IMR-90 (cell line): Measurements from ENCODE around the gene ABCB9. TPM values are rescaled to one million over a fixed set of nuclear protein-coding genes. Genes with fewer than 3 reads are reported as not detected.

Source experiments
- ATAC-seq: fragments of 200-7000 bp; cut with Tn5 transposase; 2 replicates; pipeline ENCODE4 v1.9.1; 2020; ENCODE audit warnings: low read depth, mild to moderate bottlenecking, moderate library complexity
- Bru-seq: library from RNA; stranded (reverse); fragments of 400-500 nt; gene quantifications from one replicate; lab custom pipeline; 2021; lab: Mats Ljungman, UMichigan
- BruChase-seq, 2 experiments: library from RNA; stranded (reverse); fragments of 400-500 nt; gene quantifications; one replicate each; lab custom pipeline; 2021; lab: Mats Ljungman, UMichigan
- BruUV-seq: library from RNA; stranded (reverse); fragments of 400-500 nt; replicated peaks from 2 replicates; lab custom pipeline; 2021; lab: Mats Ljungman, UMichigan
- CTCF ChIA-PET: fragments of 300-600 bp; formaldehyde crosslinking; extraction: SDS; loops from one replicate; lab custom pipeline; 2021; ENCODE audit warnings: antibody characterized with exemption; lab: Yijun Ruan, JAX
- POLR2A ChIA-PET: fragments of 300-600 bp; sonication (Branson Sonifier 250); formaldehyde crosslinking; loops from one replicate; lab custom pipeline; 2022; ENCODE audit warnings: antibody characterized with exemption; ENCODE audit not compliant: unreplicated experiment; lab: Charles Lee
- DNase-seq: peaks from one replicate; pipeline ENCODE4 v3.0.0; 2013
- H2AFZ ChIP-seq: replicated peaks from 2 replicates; pipeline ENCODE3; 2013; ENCODE audit warnings: low read length, mild to moderate bottlenecking; ENCODE audit not compliant: poor library complexity
- H2AK5ac ChIP-seq: 2 replicates; pipeline ENCODE4 v1.6.1; 2013; ENCODE audit warnings: low read depth, low read length, inconsistent platforms
- H2AK9ac ChIP-seq: replicated peaks from 2 replicates; pipeline ENCODE3; 2013; ENCODE audit warnings: mild to moderate bottlenecking, low read depth, low read length, moderate library complexity; ENCODE audit not compliant: poor library complexity
- H2BK120ac ChIP-seq: 2 replicates; pipeline ENCODE4 v1.6.1; 2013; ENCODE audit warnings: low read depth, low read length, inconsistent platforms
- H2BK15ac ChIP-seq: 3 replicates; pipeline ENCODE4 v1.6.1; 2013; ENCODE audit warnings: low read depth, low read length, inconsistent platforms
- H2BK20ac ChIP-seq: 2 replicates; pipeline ENCODE4 v1.6.1; 2013; ENCODE audit warnings: low read depth, mild to moderate bottlenecking, inconsistent platforms, low read length, moderate library complexity
- H2BK5ac ChIP-seq: 2 replicates; pipeline ENCODE4 v1.6.1; 2013; ENCODE audit warnings: mild to moderate bottlenecking, low read depth, low read length, inconsistent platforms; ENCODE audit not compliant: poor library complexity, severe bottlenecking
- H3K14ac ChIP-seq: replicated peaks from 2 replicates; pipeline ENCODE4 v1.6.1; 2013; ENCODE audit warnings: low read depth, low read length, inconsistent platforms
- H3K18ac ChIP-seq: 2 replicates; pipeline ENCODE4 v1.6.1; 2013; ENCODE audit warnings: low read depth, low read length, control low read depth
- H3K23ac ChIP-seq: 2 replicates; pipeline ENCODE4 v1.6.1; 2013; ENCODE audit warnings: low read depth, low read length, inconsistent platforms
- H3K27ac ChIP-seq: 2 replicates; pipeline ENCODE4 v1.5.1; 2013; ENCODE audit warnings: mild to moderate bottlenecking, control low read depth, low read length; ENCODE audit not compliant: insufficient read depth
- H3K27me3 ChIP-seq: 2 replicates; pipeline ENCODE4 v1.6.1; 2013; ENCODE audit warnings: low read length; ENCODE audit not compliant: control insufficient read depth, insufficient read depth
- H3K36me3 ChIP-seq: 2 replicates; pipeline ENCODE4 v1.6.1; 2013; ENCODE audit warnings: low read length, mixed read lengths; ENCODE audit not compliant: control insufficient read depth, insufficient read depth
- H3K4ac ChIP-seq: 2 replicates; pipeline ENCODE4 v1.6.1; 2013; ENCODE audit warnings: low read depth, low read length, inconsistent platforms
- H3K4me1 ChIP-seq: 2 replicates; pipeline ENCODE4 v1.6.1; 2013; ENCODE audit warnings: low read length, mixed read lengths; ENCODE audit not compliant: control insufficient read depth, insufficient read depth
- H3K4me2 ChIP-seq: 2 replicates; pipeline ENCODE4 v1.6.1; 2013; ENCODE audit warnings: low read depth, mild to moderate bottlenecking, control low read depth, low read length, moderate library complexity
- H3K4me3 ChIP-seq: 2 replicates; pipeline ENCODE4 v1.5.1; 2013; ENCODE audit warnings: low read depth, mild to moderate bottlenecking, control low read depth, low read length, moderate library complexity; ENCODE audit not compliant: insufficient read depth
- H3K56ac ChIP-seq: 2 replicates; pipeline ENCODE4 v1.6.1; 2013; ENCODE audit warnings: low read length, inconsistent platforms; ENCODE audit not compliant: insufficient read depth; ENCODE audit errors: extremely low read depth
- H3K79me1 ChIP-seq, 2 experiments: 2 replicates each; pipeline ENCODE4 v1.6.1; 2013; ENCODE audit warnings: low read length in 2 of 2, inconsistent platforms in 1 of 2, low read depth in 1 of 2
- H3K9ac ChIP-seq: 2 replicates; pipeline ENCODE4 v1.6.1; 2013; ENCODE audit warnings: low read depth, low read length, control low read depth
- H3K9me1 ChIP-seq: 2 replicates; pipeline ENCODE4 v1.6.1; 2013; ENCODE audit warnings: low read length, inconsistent platforms; ENCODE audit not compliant: insufficient read depth
- H3K9me3 ChIP-seq: 2 replicates; pipeline ENCODE4 v1.6.1; 2013; ENCODE audit warnings: low read length; ENCODE audit not compliant: control insufficient read depth, insufficient read depth
- H4K20me1 ChIP-seq: 2 replicates; pipeline ENCODE4 v1.6.1; 2013; ENCODE audit warnings: low read length, inconsistent platforms; ENCODE audit not compliant: insufficient read depth
- H4K5ac ChIP-seq: 2 replicates; pipeline ENCODE4 v1.6.1; 2013; ENCODE audit warnings: mild to moderate bottlenecking, low read depth, low read length, control low read depth
- H4K8ac ChIP-seq, 2 experiments: 2 replicates each; pipeline ENCODE4 v1.6.1; 2013; ENCODE audit warnings: low read depth in 2 of 2, low read length in 2 of 2, control low read depth in 1 of 2, inconsistent platforms in 1 of 2
- H4K91ac ChIP-seq: 2 replicates; pipeline ENCODE4 v1.6.1; 2013; ENCODE audit warnings: low read depth, low read length, inconsistent platforms; ENCODE audit not compliant: insufficient read depth
- CEBPB ChIP-seq: IDR thresholded peaks from 2 replicates; pipeline ENCODE4 v1.6.1; 2012; ENCODE audit warnings: low read depth, low read length, improper control_type of control experiment
- MAZ ChIP-seq: IDR thresholded peaks from 2 replicates; pipeline ENCODE4 v1.6.1; 2012; ENCODE audit warnings: low read depth, mild to moderate bottlenecking, low read length, improper control_type of control experiment, moderate library complexity, borderline replicate concordance
- MXI1 ChIP-seq: IDR thresholded peaks from 2 replicates; pipeline ENCODE4 v1.6.1; 2012; ENCODE audit warnings: low read depth, mild to moderate bottlenecking, low read length, moderate library complexity, borderline replicate concordance
- POLR2A ChIP-seq: IDR thresholded peaks from 2 replicates; pipeline ENCODE4 v1.6.1; 2012; ENCODE audit warnings: mild to moderate bottlenecking, low read depth, low read length
- RAD21 ChIP-seq: IDR thresholded peaks from 2 replicates; pipeline ENCODE4 v1.6.1; 2012; ENCODE audit warnings: low read length, improper control_type of control experiment
- WGBS, 2 experiments: methylation state at CpG; one replicate each; pipeline versions ENCODE4 v1.1.5 to v1.1.7; 2013; ENCODE audit warnings: missing lambda C conversion rate in 2 of 2; ENCODE audit not compliant: insufficient read length in 1 of 2; ENCODE audit errors: extremely low coverage in 2 of 2; 5-methylcytosine and 5-hydroxymethylcytosine counted together
- dilution Hi-C: fragments of 300-500 bp; cut with HindIII; formaldehyde crosslinking; loops from one replicate; pipeline ENCODE4 v1.14.3; 2018; ENCODE audit warnings: low sequenced_read_pairs; ENCODE audit not compliant: unreplicated experiment
- in situ Hi-C: fragments of 300-500 bp; cut with MboI; formaldehyde crosslinking; loops from 3 replicates; pipeline ENCODE4 v1.14.3; 2019; ENCODE audit warnings: low sequenced_read_pairs, inconsistent platforms, mixed read lengths
- intact Hi-C: fragments of 100-400 bp; cut with micrococcal nuclease; formaldehyde crosslinking; loops from 2 replicates; pipeline ENCODE4 v1.10.0; 2022
- long read RNA-seq: library from polyadenylated mRNA; unstranded; transcript quantifications from one replicate; pipeline ENCODE4 v2.0.0, GENCODE V29; 2021; ENCODE audit not compliant: unreplicated experiment
- polyA plus RNA-seq, 3 experiments: library from polyadenylated mRNA; depleted of rRNA; stranded (reverse); fragments of >200 nt; gene quantifications; 2 replicates each; pipeline ENCODE4 v1.2.3, GENCODE V29; 2012; ENCODE audit warnings: low replicate concordance in 1 of 3
- total RNA-seq: library from RNA; depleted of rRNA; stranded (reverse); fragments of >200 nt; gene quantifications from 2 replicates; pipeline ENCODE4 v1.2.3, GENCODE V29; 2012; rRNA removed

ABCB9 gene
- total RNA-seq, result 5.6 and 7.2 TPM in 2 replicates
- polyA plus RNA-seq (2012; rRNA removed), result 7.8 and 8.3 TPM in 2 replicates
- polyA plus RNA-seq (2012; cell fraction: cytosol; rRNA removed), result 6.6 and 7.8 TPM in 2 replicates
- polyA plus RNA-seq (2012; cell fraction: nucleus; rRNA removed; ENCODE audit: low replicate concordance), result 14.2 and 28.2 TPM in 2 replicates
- percentile 45 among the genes with signal in this experiment for Bru-seq, nascent RNA
- BruChase-seq, experiment 1, labeled RNA remaining after a 6-hour chase, result percentile 58 among the genes with signal in this experiment
- BruChase-seq, experiment 2, labeled RNA remaining after a 2-hour chase, result percentile 55 among the genes with signal in this experiment
- long read RNA-seq, partial matches to known transcripts, result 1 of 4 reads
- long read RNA-seq, other reads (novel, unspliced or antisense), result 2 of 4 reads

- intact Hi-C loops (no loop called here), dilution Hi-C loops (no loop called here), in situ Hi-C loops (loop anchor here (5.0 to 25.0 kb wide), 2 partner anchors 266 to 329 kb away; partner anchors contain the start of genes MPHOSPH9 and MTRFR)
- H3K27me3 ChIP-seq, result no peaks in the 10 kb centered on the region
- H3K56ac ChIP-seq, result no peak within 1 kb of the TSS
- H2BK5ac ChIP-seq, result no peak within 1 kb of the TSS
- H3K4me2 ChIP-seq, result peak within 1 kb of the TSS; percentile 91
- no peak within 1 kb of the TSS for H3K27ac ChIP-seq
- H2BK20ac ChIP-seq, result no peak within 1 kb of the TSS
- peak; percentile 78; the same call in 1 of the 2 replicates for TF ChIP-seq MAZ
- TF ChIP-seq MXI1, result peak; percentile 41; the same call in 1 of the 2 replicates
- TF ChIP-seq RAD21, result peak; percentile 17; the same call in 1 of the 2 replicates
- TF ChIP-seq CEBPB, result no peak
- TF ChIP-seq POLR2A, result peak; percentile 30; the same call in 1 of the 2 replicates
- peak within 1 kb of the TSS; percentile 97 for H2AFZ ChIP-seq
- peak within 1 kb of the TSS; percentile 55 for H3K9ac ChIP-seq
- CTCF ChIA-PET, result interaction anchor here (0.6 kb wide), 1 partner anchor 175 kb away, joined by 3 read pairs; no protein-coding TSS in a partner anchor
- peak within 1 kb of the TSS; percentile 69; the same call in 1 of the 2 replicates for H2AK5ac ChIP-seq
- peak within 1 kb of the TSS; percentile 84 for H3K4me3 ChIP-seq
- H4K91ac ChIP-seq, result no peak within 1 kb of the TSS
- H3K79me1 ChIP-seq, result peaks cover 0 to 25% of the 10 kb centered on the region in 2 experiments; a peak in 2 of 4 replicates
- H4K8ac ChIP-seq, result peak within 1 kb of the TSS; percentile 37 to 73; a peak in 1 of 4 replicates
- POLR2A ChIA-PET, result interaction anchor here (0.6 kb wide), 1 partner anchor 10 kb away, joined by 20 read pairs; no protein-coding TSS in a partner anchor
- peak; percentile 86 for DNase-seq
- no peak within 1 kb of the TSS for H2BK120ac ChIP-seq
- 1% methylated on average over 13 of the region's 55 CpGs; no CpG with 5 or more reads in 1 of the 2 experiments for WGBS, 2 experiments
- ATAC-seq, result peak; percentile 96
- 0 out of 2 replicates have a peak within 1 kb of the TSS, but pooled peaks have one; percentile 5 for H3K4ac ChIP-seq
- peak within 1 kb of the TSS; percentile 72; the same call in 1 of the 2 replicates for H3K23ac ChIP-seq
- H4K20me1 ChIP-seq, result peaks cover 4% of the 10 kb centered on the region
- no peaks in the 10 kb centered on the region; the same call in 1 of the 2 replicates for H3K9me1 ChIP-seq
- 0 out of 2 replicates have a peak within 1 kb of the TSS, but pooled peaks have one; percentile 65 for H3K14ac ChIP-seq
- H2BK15ac ChIP-seq, result no peak within 1 kb of the TSS
- BruUV-seq, result no TSS peak
- H3K18ac ChIP-seq, result no peak within 1 kb of the TSS
- no peaks in the 10 kb centered on the region for H3K9me3 ChIP-seq
- no peak within 1 kb of the TSS for H4K5ac ChIP-seq
- H2AK9ac ChIP-seq, result peak within 1 kb of the TSS; percentile 96
- peaks cover 8% of the 10 kb centered on the region for H3K4me1 ChIP-seq
- no peaks in the 10 kb centered on the region for H3K36me3 ChIP-seq
Measured at GRCh38 chr12:122965851-122966742, at the start of gene ABCB9. Gene ABCB9, minus strand, starts transcription at chr12:122966463. Its CDS starts 6,228 bp downstream, at chr12:122960235.
